K562 treated with DMSO at 1 percent for 48 hours (cell line): Measurements from ENCODE around the gene FCRL3. TPM values are rescaled to one million over a fixed set of nuclear protein-coding genes. Genes with fewer than 3 reads are reported as not detected.

Experiments
- total RNA-seq: library from RNA; unstranded; fragments of 300-600 nt; gene quantifications from 2 replicates; pipeline ENCODE4 v1.2.3, GENCODE V29; 2022; ENCODE audit warnings: low replicate concordance; ENCODE audit errors: extremely low read depth

The FCRL3 gene, protein sequence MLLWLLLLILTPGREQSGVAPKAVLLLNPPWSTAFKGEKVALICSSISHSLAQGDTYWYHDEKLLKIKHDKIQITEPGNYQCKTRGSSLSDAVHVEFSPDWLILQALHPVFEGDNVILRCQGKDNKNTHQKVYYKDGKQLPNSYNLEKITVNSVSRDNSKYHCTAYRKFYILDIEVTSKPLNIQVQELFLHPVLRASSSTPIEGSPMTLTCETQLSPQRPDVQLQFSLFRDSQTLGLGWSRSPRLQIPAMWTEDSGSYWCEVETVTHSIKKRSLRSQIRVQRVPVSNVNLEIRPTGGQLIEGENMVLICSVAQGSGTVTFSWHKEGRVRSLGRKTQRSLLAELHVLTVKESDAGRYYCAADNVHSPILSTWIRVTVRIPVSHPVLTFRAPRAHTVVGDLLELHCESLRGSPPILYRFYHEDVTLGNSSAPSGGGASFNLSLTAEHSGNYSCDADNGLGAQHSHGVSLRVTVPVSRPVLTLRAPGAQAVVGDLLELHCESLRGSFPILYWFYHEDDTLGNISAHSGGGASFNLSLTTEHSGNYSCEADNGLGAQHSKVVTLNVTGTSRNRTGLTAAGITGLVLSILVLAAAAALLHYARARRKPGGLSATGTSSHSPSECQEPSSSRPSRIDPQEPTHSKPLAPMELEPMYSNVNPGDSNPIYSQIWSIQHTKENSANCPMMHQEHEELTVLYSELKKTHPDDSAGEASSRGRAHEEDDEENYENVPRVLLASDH
- total RNA-seq: not detected in 2 replicates

DNA sequence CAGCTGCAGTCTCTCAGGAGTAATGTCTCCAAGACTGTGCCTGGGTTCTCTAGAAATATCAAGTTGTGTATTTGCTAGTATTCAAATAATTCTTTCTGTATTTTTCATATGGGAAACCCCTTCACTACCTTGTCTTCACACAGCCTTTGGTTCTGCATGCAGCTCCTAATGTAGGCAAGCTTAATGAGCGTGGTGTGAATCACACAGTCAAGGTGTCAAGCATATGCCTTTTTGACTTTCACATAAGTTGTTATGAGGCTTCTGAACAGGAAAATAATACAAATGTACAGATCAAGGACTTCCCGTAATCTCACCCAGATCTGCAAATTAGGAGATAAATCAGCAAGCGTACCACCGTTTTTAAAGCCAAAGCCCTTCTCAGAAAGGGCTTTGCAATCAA, at the start of gene FCRL3:
TSS of gene FCRL3 (minus strand) at position 38 of the 400 bp plus-strand sequence. CDS start 280 bp downstream, outside the sequence.

Other genes starting within 250 kb of the FCRL3 start
- not detected in 2 replicates for gene FCRL5, start 148.3 kb downstream of the FCRL3 start, total RNA-seq
- not detected in 2 replicates for gene FCRL4, start 102.7 kb downstream of the FCRL3 start, total RNA-seq
- gene FCRL2, start 76.4 kb upstream of the FCRL3 start, total RNA-seq: not detected in 2 replicates
- gene FCRL1, start 119.4 kb upstream of the FCRL3 start, total RNA-seq: not detected in 2 replicates
- not detected in 2 replicates for gene CD5L, start 141.0 kb upstream of the FCRL3 start, total RNA-seq